Ovary (tissue), 3 donors: ENCODE results near the gene SMIM14.

ENCODE experiments used
- EP300 ChIP-seq: sonication (generic); formaldehyde crosslinking; IDR thresholded peaks from one replicate; pipeline ENCODE4 v1.6.1; 2017; ENCODE audit warnings: antibody characterized with exemption
- POLR2A ChIP-seq: fragments of 450-650 bp; IDR thresholded peaks from one replicate; pipeline ENCODE4 v1.6.1; 2017; ENCODE audit warnings: antibody characterized with exemption, mild to moderate bottlenecking, moderate library complexity
- TF ChIP-seq, protein P1 (sequence below), 3 donors: fragments of 450-650 bp in 2 of 3; fragments of 200-600 bp in 1 of 3; IDR thresholded peaks; one replicate each; pipeline versions ENCODE4 v1.5.1 to v1.8.0; 2016 to 2022; ENCODE audit warnings: antibody characterized with exemption in 3 of 3, mild to moderate bottlenecking in 1 of 3
- donor health status: DM: no; HTN: no; CAD: no.

GRCh38 chr4:39539089-39539611 lies 99.5 kb downstream of the SMIM14 start:
- TF ChIP-seq, protein P1, sequence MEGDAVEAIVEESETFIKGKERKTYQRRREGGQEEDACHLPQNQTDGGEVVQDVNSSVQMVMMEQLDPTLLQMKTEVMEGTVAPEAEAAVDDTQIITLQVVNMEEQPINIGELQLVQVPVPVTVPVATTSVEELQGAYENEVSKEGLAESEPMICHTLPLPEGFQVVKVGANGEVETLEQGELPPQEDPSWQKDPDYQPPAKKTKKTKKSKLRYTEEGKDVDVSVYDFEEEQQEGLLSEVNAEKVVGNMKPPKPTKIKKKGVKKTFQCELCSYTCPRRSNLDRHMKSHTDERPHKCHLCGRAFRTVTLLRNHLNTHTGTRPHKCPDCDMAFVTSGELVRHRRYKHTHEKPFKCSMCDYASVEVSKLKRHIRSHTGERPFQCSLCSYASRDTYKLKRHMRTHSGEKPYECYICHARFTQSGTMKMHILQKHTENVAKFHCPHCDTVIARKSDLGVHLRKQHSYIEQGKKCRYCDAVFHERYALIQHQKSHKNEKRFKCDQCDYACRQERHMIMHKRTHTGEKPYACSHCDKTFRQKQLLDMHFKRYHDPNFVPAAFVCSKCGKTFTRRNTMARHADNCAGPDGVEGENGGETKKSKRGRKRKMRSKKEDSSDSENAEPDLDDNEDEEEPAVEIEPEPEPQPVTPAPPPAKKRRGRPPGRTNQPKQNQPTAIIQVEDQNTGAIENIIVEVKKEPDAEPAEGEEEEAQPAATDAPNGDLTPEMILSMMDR (IDR thresholded peaks at IDR 0.05), result no peak
- TF ChIP-seq POLR2A (no peak), EP300 (no peak)
